Nephron progenitor cell (in vitro differentiated cells): Measurements from ENCODE around the gene WASF2.

ENCODE experiments used
- DNase-seq: peaks from one replicate; pipeline ENCODE4 v3.0.0; 2021
- H3K27ac Mint-ChIP-seq: 2 replicates; pipeline ENCODE4 v1.8.0; 2021; ENCODE audit warnings: mild to moderate bottlenecking, moderate library complexity, mixed read lengths
- H3K27me3 Mint-ChIP-seq: 2 replicates; pipeline ENCODE4 v1.8.0; 2021; ENCODE audit warnings: mild to moderate bottlenecking, low read depth, mixed read lengths; ENCODE audit not compliant: poor library complexity
- H3K36me3 Mint-ChIP-seq: 2 replicates; pipeline ENCODE4 v1.8.0; 2021; ENCODE audit warnings: low read depth, mixed read lengths
- H3K4me1 Mint-ChIP-seq: 2 replicates; pipeline ENCODE4 v1.8.0; 2021; ENCODE audit warnings: mixed read lengths
- H3K4me3 Mint-ChIP-seq: 2 replicates; pipeline ENCODE4 v1.8.0; 2021; ENCODE audit warnings: mild to moderate bottlenecking, moderate library complexity, mixed read lengths
- H3K9me3 Mint-ChIP-seq: 2 replicates; pipeline ENCODE4 v1.8.0; 2021; ENCODE audit warnings: mild to moderate bottlenecking, moderate library complexity, mixed read lengths
- TF ChIP-seq, protein P1 (sequence below): fragments of 200-600 bp; sonication (generic); IDR thresholded peaks from 2 replicates; pipeline ENCODE4 v1.5.0; 2021; ENCODE audit warnings: antibody characterized with exemption

WASF2 gene

DNA sequence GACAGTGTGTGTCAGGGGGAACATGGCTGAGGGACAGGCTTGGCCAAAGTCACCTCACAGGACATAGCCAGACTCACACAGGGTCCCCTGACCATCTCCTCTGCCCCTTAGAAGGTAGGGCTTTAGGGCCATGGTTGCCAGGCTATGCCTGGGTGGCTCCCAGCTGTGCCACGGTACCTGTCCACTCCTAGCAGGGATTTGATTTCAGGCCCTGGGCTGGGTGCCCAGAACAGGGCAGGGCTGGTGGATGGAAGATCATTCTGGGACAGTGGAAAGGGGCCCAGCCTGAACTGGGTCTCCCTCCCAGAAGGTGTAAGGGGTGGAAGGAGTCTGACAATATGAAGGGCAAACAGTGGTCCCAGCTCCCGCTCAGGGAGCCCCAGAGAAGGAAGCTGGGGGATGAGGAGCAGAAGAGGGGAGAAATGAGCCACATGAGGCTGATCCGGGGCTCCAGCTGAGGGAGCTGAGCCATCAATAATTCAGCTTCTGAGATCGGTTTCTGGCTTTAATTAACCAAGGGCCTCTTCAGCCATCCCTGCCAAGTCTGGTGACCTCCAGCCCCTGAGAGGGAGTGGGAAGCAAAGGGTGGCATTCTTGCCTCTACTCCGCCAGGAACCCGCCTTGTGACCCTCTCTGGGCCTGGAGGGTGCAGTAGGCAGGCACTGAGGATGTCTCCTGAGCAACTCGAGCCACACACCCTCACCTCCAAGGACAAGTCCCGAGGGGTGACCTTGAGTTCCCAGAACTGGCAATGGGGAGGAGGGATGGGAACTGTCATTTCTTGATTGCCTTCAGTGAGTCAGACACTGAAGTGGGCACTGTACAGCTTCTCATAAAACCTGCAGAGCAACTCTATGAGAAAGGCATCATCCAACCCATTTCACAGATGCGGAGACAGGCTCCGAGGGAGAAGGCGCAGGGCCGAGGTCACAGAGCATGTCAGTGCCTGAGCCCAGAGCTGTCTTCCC is 108.9 kb downstream of the WASF2 start:
- DNase-seq, result no peak

DNA sequence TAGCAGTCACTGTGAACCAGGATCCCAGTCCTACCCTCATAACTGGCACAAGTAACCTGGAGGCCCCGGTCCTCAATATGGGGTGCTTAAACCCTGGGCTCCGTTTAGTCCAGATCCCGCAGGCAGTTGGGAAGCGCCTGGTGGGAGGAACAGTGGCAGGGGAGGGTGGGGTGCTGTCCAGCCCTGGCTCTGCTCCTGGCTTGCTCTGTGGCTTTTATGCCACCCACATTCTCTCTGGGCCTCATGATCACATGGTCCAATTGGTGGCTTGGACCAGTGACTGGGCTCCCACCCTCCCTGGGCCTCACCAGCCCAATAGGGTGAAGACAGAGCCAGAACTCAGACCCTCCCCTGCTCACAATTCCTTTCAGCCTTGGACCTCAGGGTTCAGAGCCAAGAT is 109.7 kb downstream of the WASF2 start:
- no peak overlapping the region for H3K27ac Mint-ChIP-seq
- TF ChIP-seq, protein P1, sequence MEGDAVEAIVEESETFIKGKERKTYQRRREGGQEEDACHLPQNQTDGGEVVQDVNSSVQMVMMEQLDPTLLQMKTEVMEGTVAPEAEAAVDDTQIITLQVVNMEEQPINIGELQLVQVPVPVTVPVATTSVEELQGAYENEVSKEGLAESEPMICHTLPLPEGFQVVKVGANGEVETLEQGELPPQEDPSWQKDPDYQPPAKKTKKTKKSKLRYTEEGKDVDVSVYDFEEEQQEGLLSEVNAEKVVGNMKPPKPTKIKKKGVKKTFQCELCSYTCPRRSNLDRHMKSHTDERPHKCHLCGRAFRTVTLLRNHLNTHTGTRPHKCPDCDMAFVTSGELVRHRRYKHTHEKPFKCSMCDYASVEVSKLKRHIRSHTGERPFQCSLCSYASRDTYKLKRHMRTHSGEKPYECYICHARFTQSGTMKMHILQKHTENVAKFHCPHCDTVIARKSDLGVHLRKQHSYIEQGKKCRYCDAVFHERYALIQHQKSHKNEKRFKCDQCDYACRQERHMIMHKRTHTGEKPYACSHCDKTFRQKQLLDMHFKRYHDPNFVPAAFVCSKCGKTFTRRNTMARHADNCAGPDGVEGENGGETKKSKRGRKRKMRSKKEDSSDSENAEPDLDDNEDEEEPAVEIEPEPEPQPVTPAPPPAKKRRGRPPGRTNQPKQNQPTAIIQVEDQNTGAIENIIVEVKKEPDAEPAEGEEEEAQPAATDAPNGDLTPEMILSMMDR, result no peak
- DNase-seq, result no peak
- H3K27me3 Mint-ChIP-seq, result peaks cover 35% of the 10 kb centered on the region
- no peak overlapping the region for H3K4me3 Mint-ChIP-seq
- peaks cover 17% of the 10 kb centered on the region for H3K4me1 Mint-ChIP-seq
- H3K9me3 Mint-ChIP-seq, result no peaks in the 10 kb centered on the region
- H3K36me3 Mint-ChIP-seq, result no peaks in the 10 kb centered on the region

More for the DNA sequence above, 108.9 kb downstream of the WASF2 start:
- no peak overlapping the region for H3K27ac Mint-ChIP-seq
- no peaks in the 10 kb centered on the region for H3K9me3 Mint-ChIP-seq
- H3K4me1 Mint-ChIP-seq, result peaks cover 17% of the 10 kb centered on the region
- H3K36me3 Mint-ChIP-seq, result no peaks in the 10 kb centered on the region
- TF ChIP-seq, protein P1, result no peak
- H3K4me3 Mint-ChIP-seq, result no peak overlapping the region
- H3K27me3 Mint-ChIP-seq, result peaks cover 37% of the 10 kb centered on the region

DNA sequence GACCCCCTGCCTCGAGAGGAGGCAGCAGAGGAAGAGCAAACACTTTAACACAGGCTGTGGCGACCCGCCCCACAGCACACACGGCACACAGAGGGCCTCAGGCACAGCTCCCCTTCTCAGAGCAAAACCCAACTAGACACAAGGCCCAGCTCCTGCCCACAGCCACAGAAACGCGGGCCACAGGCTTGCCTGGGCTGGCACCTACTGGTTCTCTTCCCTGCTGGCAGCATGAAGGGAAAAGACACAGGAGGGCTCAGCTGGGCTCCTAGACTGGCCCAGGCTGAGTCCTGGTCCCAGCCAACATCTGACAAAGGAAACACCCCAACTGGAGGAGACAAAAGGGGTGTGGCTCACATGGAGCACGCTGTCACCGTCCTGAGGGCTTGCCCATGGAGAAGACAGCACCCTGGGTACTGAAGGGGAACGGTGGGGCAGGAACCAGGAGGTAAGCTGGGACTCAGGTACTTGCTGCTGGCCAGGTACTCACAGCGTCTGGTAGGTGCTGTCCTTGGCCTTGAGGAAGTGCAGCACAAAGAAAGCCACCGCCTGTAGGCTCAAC is 110.3 kb downstream of the WASF2 start:
- H3K36me3 Mint-ChIP-seq, result no peaks in the 10 kb centered on the region
- H3K4me1 Mint-ChIP-seq, result peaks cover 17% of the 10 kb centered on the region
- TF ChIP-seq, protein P1, result no peak
- H3K27ac Mint-ChIP-seq, result no peak overlapping the region
- no peak overlapping the region for H3K4me3 Mint-ChIP-seq
- no peak for DNase-seq
- peaks cover 34% of the 10 kb centered on the region for H3K27me3 Mint-ChIP-seq
- H3K9me3 Mint-ChIP-seq, result no peaks in the 10 kb centered on the region

DNA sequence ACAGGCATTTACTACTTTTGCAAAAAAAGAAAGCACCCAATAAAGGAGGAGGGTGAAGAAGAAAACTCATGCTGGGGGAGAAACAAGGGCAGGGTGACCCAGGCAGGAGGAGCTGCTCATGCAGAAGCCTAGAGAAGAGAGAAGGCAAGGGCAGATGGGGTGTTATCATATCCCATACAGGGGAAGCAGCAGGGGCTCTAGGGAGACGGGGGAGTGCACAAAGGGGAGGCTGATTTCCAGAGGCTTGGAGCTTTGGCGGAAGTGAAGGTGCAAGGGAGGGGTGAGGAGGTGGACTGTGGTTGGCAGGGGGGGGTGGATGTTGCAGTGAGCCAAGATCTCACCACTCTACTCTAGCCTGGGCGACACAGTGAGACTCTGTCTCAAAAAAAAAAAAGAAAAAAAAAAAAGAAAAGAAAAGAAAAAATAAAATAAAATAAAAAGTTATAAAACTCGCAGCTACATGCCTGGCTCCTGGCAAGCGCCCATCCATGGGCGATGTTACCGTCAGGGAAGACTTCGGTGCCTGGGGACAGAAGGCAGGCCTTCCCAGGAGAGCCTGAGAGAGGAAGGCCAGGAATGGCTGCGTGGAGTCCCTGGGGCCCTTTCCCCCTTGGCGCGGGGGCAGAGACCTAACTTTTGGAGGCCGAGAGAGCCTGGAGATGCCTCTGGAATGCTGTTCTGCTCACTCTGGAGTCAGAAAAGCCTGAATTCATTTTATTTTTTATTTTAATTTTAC is 112.0 kb downstream of the WASF2 start:
- no peaks in the 10 kb centered on the region for H3K36me3 Mint-ChIP-seq
- TF ChIP-seq, protein P1, result no peak
- H3K27me3 Mint-ChIP-seq, result peaks cover 22% of the 10 kb centered on the region
- H3K4me1 Mint-ChIP-seq, result peaks cover 17% of the 10 kb centered on the region
- H3K4me3 Mint-ChIP-seq, result no peak overlapping the region
- no peak overlapping the region for H3K27ac Mint-ChIP-seq
- no peak for DNase-seq
- H3K9me3 Mint-ChIP-seq, result no peaks in the 10 kb centered on the region

DNA sequence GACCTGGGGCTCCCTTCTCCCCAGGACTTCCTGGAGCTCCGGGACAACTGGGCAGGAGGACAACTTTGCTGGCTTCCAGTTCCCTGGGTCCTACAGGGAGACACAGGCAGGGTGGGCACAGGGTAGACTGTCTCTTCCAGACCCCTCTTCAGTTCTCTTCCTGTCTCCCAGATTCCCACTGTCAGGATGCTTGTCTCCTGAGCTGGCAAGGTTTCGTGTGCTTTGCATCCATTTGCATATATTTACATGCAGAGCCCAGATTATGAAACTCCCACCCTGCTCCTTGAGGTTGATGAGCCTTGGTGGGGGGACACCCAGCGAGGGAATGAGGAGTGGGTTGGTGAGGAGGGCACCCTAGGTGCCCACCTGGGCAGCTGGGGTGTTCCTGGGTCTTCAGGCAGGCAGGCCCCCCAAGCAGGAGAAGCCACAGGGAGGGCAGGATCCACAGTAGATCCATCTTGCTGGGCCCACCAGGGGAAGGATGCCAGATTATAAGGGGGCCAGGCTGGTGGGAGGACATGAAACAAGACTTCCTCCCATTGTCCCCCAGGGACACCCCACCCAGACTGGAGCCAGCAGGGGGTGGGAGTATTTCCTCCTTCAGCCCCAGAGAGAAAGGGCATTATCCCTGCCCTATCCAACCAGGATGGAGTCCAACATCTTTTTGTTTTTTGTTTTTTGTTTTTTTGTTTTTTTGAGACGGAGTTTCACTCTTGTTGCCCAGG is 115.4 kb downstream of the WASF2 start, which contains the start of gene FCN3:
Gene FCN3, minus strand, starts transcription at position 463 of the 725 bp plus-strand sequence. Its CDS starts 6 bp downstream, at position 457.
- TF ChIP-seq, protein P1, result no peak
- peaks cover 13% of the 10 kb centered on the region for H3K27me3 Mint-ChIP-seq
- H3K27ac Mint-ChIP-seq, result no peak within 1 kb of the TSS
- no peak within 1 kb of the TSS for H3K4me3 Mint-ChIP-seq
- no peak for DNase-seq
- no peaks in the 10 kb centered on the region for H3K9me3 Mint-ChIP-seq
- H3K36me3 Mint-ChIP-seq, result no peaks in the 10 kb centered on the region
- H3K4me1 Mint-ChIP-seq, result peaks cover 20% of the 10 kb centered on the region
